IPS DF 19.7 (cell line): ENCODE results near the gene ANTXR2.

Source experiments
- DNase-seq: peaks from one replicate; pipeline ENCODE4 v3.0.0-alpha.2; 2013; ENCODE audit warnings: low read depth, low spot score

Gene ANTXR2

GRCh38 chr4:79869597-79870237 lies 203.3 kb downstream of the ANTXR2 start:
- no peak for DNase-seq

DNA sequence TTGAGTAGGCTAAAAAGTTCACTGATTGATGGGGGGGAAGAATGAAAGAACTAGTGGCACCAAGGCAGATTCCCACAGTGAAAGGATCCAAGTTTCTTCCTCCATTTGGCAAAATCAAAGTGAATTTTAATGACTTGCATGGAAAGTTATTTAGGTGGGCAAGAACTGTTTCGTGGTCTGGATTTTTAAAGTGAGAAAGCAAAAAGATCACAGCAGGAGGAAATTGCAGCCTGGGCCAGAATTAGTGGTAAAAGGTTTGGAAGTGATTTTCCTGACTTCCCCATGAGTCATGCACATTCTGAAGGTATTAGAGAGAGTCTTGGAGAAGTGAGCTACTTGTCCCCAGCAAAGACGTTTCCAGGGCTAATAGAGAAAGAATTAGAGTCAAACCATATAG lies 207.8 kb downstream of the ANTXR2 start:
- peak; percentile 0 for DNase-seq

GRCh38 chr4:79864500-79865200 lies 208.4 kb downstream of the ANTXR2 start:
- no peak for DNase-seq

- no peak for DNase-seq
These were observed 209.7 kb downstream of the ANTXR2 start for GRCh38 chr4:79863333-79863732.

- no peak for DNase-seq
These were observed 210.2 kb downstream of the ANTXR2 start for GRCh38 chr4:79862821-79863220.

DNA sequence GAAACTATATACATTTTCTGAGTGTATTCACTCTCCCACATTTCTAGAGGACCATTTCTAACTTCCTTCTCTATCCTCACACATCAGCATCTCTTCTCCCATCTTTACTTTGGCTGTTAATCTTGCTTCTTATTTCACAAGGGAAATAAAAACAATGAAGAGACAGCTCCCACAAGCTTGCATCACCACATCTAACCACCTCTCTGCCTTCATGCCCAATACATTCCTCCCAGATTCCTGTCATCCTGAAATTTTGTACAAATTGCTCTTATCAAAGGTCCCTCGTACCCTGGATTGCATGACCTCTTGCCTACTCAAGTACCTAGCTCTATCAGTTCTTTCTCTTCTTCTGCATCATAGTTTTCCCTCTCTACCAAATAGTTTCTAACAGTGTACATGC lies 215.2 kb downstream of the ANTXR2 start:
- DNase-seq: no peak

- no peak for DNase-seq
These were observed 216.8 kb downstream of the ANTXR2 start for GRCh38 chr4:79856196-79856595.

GRCh38 chr4:79854856-79855502 lies 218.1 kb downstream of the ANTXR2 start:
- DNase-seq: no peak

DNA sequence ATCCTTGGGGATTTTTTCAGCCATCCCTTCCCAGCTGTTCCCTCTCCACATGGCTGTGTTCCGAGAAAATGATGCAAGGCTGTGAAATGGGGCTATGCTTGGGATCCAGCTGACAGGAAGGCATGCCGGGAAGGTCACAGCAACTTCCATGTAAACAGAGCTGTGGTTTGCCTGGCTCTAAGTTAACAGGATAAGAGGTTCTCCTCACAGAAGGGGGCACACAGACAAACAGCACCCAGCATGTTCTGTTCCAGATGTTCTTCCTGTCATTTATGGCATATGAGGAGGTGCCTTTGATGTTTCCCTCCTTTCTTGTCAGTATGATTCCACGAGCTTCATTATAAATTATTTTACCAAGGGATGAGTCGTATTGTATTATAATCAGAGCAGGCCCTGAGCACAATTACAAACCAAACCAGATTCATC lies 220.7 kb downstream of the ANTXR2 start:
- peak; percentile 3 for DNase-seq

DNA sequence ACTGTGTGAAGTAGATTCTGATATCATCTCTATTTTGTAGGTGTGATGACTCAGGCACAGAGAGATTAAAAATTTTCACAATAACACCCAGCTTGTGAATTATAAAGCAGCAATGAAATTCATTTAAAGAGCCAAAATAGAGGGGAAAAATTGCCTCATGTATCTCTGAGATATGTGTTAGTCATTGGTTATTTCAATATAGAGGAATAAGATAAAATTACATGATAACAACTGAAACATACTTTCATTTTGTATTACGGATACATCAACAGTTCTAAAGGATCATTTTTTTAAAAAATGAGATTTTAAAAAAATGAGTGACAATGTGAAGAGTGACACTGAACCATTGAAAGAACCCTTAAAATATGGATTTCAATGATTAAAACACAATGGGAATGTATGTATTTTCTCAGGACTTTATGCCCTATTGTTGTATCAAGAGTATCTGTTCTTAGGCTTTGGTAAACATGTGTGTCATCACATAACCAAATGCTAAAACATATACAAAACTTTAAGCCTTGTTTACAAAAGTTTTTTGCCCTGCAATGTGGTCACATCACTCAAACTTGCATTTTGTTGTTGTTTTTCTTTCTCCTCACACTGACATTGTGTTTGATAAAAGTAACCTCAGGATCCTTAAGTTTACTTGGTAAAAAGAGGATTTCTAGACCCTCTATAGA lies 221.3 kb downstream of the ANTXR2 start:
- DNase-seq: no peak
